IMR-90 (cell line): Measurements from ENCODE around the gene FAM110A.

Experiments used
- POLR2A ChIP-seq: IDR thresholded peaks from 2 replicates; pipeline ENCODE4 v1.6.1; 2012; ENCODE audit warnings: mild to moderate bottlenecking, low read depth, low read length
- TF ChIP-seq, protein P1 (sequence below): conservative IDR thresholded peaks from 2 replicates; pipeline ENCODE4 v1.5.1; 2012; ENCODE audit warnings: mild to moderate bottlenecking, low read depth, low read length, improper control_type of control experiment

DNA sequence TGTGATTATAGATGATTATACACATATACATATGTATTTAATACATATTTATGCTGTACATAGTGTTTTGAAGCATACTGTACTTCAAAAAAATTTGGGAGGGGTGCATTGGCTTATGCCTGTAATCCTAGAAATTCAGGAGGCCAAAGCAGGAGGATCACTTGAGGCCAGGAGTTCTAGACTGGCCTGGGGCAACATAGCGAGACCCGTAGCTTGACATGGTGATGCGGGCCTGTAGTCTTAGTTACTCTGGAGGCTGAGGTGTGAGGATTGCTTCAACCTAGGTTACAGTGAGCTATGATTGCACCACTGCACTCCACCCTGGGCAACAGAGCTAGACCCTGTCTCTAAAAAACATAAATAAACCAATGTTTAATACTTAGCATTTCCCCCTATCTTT is 1.6 kb upstream of the FAM110A start:
- TF ChIP-seq, protein P1, sequence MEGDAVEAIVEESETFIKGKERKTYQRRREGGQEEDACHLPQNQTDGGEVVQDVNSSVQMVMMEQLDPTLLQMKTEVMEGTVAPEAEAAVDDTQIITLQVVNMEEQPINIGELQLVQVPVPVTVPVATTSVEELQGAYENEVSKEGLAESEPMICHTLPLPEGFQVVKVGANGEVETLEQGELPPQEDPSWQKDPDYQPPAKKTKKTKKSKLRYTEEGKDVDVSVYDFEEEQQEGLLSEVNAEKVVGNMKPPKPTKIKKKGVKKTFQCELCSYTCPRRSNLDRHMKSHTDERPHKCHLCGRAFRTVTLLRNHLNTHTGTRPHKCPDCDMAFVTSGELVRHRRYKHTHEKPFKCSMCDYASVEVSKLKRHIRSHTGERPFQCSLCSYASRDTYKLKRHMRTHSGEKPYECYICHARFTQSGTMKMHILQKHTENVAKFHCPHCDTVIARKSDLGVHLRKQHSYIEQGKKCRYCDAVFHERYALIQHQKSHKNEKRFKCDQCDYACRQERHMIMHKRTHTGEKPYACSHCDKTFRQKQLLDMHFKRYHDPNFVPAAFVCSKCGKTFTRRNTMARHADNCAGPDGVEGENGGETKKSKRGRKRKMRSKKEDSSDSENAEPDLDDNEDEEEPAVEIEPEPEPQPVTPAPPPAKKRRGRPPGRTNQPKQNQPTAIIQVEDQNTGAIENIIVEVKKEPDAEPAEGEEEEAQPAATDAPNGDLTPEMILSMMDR: no peak
- TF ChIP-seq POLR2A: no peak
